BE2C (cell line): Measurements from ENCODE around the gene HES5.

ENCODE experiments used
- DNase-seq: peaks from one replicate; pipeline ENCODE4 v3.0.0-alpha.2; 2020
- H3K27me3 ChIP-seq: fragments of 250-450 bp; sonication (Bioruptor Pico); 2 replicates; pipeline ENCODE4 v1.5.1; 2020; ENCODE audit warnings: mild to moderate bottlenecking
- H3K36me3 ChIP-seq: fragments of 250-450 bp; sonication (Bioruptor Pico); 2 replicates; pipeline ENCODE4 v1.5.1; 2020; ENCODE audit warnings: mild to moderate bottlenecking
- H3K4me1 ChIP-seq: fragments of 250-450 bp; sonication (Bioruptor Pico); 2 replicates; pipeline ENCODE4 v1.5.1; 2020
- H3K4me3 ChIP-seq: 2 replicates; pipeline ENCODE4 v1.5.1; 2011; ENCODE audit warnings: low read depth, low read length
- H3K9me3 ChIP-seq: fragments of 250-450 bp; sonication (Bioruptor Pico); 2 replicates; pipeline ENCODE4 v1.5.1; 2020
- TF ChIP-seq, protein P1 (sequence below): IDR thresholded peaks from 2 replicates; pipeline ENCODE4 v1.5.1; 2012; ENCODE audit warnings: mild to moderate bottlenecking, low read depth, low read length

Gene HES5

DNA sequence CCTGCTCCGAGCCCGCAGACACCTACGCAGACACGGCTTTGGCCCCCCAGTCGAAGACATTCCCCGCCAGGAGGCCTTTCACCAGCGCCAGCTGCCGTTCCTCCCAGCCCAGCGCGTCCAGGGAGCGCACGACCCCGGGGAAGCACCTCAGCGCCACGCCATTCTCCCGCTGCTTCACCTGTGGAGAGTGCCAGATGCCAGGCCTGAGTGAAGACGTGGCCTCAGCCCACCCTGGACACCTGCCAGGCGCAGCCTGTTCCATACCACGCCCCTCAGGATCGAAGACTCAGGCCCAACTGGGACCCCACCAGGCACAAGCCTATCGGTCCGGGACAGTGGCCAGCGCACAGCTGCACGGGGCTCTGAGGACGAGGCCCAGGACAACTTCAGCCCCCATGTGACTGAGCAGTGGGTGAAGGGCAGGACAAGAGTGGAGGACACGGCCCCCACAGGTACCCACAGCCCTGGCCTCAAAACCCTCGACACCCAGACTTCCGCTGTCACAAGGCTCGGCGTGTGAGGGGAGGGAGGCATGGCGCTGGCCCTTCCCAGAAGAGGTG is 17.1 kb downstream of the HES5 start:
- Histone ChIP-seq H3K9me3 (no peaks in the 10 kb centered on the region), H3K4me1 (no peaks in the 10 kb centered on the region), H3K4me3 (no peak overlapping the region), H3K27me3 (no peaks in the 10 kb centered on the region), H3K36me3 (peaks cover 20% of the 10 kb centered on the region)
- TF ChIP-seq, protein P1, sequence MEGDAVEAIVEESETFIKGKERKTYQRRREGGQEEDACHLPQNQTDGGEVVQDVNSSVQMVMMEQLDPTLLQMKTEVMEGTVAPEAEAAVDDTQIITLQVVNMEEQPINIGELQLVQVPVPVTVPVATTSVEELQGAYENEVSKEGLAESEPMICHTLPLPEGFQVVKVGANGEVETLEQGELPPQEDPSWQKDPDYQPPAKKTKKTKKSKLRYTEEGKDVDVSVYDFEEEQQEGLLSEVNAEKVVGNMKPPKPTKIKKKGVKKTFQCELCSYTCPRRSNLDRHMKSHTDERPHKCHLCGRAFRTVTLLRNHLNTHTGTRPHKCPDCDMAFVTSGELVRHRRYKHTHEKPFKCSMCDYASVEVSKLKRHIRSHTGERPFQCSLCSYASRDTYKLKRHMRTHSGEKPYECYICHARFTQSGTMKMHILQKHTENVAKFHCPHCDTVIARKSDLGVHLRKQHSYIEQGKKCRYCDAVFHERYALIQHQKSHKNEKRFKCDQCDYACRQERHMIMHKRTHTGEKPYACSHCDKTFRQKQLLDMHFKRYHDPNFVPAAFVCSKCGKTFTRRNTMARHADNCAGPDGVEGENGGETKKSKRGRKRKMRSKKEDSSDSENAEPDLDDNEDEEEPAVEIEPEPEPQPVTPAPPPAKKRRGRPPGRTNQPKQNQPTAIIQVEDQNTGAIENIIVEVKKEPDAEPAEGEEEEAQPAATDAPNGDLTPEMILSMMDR = no peak
- DNase-seq = no peak

DNA sequence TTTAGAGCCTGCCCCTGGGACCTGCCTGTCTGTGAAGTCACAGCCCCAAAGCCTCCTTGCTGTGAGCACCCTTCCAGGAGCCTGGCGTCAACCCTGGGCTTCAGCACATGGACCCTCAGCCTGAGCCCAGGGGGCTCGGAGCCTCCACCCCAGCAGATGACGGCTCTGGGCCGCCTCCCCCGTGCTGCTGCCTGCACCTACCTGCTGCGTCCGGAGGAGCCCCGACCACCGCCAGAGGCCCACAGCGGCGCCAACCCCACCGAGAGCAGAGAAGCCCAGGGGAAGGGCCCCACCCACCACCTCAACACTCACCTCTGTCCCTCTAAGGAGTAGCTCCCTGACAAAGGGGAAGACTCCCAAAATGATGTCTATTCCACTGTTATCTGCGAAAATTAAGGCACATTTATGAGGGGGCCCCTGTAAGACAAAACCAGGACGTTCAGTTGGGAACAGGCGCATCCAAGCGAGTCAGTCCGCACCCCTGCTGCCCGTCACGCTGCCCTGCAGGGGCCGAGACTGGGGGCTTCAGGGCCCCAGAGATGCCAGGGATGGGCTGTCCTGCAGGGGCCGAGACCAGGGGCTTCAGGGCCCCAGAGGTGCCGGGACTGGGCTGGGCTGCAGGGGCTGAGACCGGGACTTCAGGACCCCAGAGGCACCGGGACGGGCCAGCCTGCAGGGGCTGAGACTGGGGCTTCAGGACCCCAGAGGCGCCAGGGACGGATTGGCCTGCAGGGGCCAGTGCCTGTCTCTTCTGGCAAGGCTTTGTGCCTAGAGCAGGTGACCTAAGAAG is 19.5 kb downstream of the HES5 start:
- DNase-seq = no peak
- TF ChIP-seq, protein P1 = no peak
- peaks cover 9% of the 10 kb centered on the region; the same call in 1 of the 2 replicates for H3K36me3 ChIP-seq
- no peak overlapping the region for H3K4me3 ChIP-seq
- H3K27me3 ChIP-seq = no peaks in the 10 kb centered on the region
- H3K4me1 ChIP-seq = no peaks in the 10 kb centered on the region
- H3K9me3 ChIP-seq = no peaks in the 10 kb centered on the region

DNA sequence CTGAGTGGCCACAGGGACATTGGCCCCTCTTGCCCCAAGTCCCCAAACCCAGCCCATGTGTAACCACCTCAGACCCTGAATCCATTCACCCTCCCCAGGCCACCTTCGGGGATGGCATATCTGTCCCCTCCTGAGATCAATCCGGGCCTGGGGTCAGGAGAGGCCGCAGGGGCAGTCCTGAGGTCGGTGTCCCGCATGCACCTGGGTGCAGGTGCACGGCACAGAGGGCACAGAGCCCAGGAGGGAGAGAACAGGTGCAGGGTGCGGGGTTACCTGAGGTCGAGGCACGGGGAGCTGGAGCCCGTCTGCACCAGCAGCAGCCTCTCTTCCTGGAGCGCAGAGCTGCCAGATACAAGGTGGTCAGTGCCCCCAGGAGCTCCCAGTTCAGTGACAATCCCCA is 20.5 kb downstream of the HES5 start:
- TF ChIP-seq, protein P1 = no peak
- peaks cover 9% of the 10 kb centered on the region; the same call in 1 of the 2 replicates for H3K36me3 ChIP-seq
- no peaks in the 10 kb centered on the region for H3K27me3 ChIP-seq
- no peak overlapping the region for H3K4me3 ChIP-seq
- H3K4me1 ChIP-seq = no peaks in the 10 kb centered on the region
- DNase-seq = no peak
- H3K9me3 ChIP-seq = no peaks in the 10 kb centered on the region

DNA sequence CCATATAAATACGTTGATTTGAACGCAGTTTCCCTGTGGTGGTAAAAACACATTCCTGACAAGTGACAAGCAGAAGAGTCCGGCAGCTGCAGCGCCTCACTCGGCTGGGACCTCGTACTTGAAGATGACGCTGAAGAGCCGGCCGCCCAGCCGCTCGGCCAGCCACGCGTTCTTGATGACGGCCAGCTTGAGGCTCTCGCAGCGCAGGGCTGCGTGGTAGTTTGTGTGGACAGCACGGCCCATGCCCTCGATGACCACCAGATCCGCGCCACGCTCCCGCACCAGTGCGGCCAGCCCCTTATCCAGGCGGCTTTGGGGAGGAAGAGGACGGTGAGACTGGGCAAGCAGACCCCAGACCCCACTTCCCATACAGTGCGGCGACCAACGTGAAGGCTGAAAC is 21.3 kb downstream of the HES5 start:
- peaks cover 5% of the 10 kb centered on the region; the same call in 1 of the 2 replicates for H3K36me3 ChIP-seq
- H3K9me3 ChIP-seq = no peaks in the 10 kb centered on the region
- no peak overlapping the region for H3K4me3 ChIP-seq
- no peak for DNase-seq
- TF ChIP-seq, protein P1 = no peak
- no peaks in the 10 kb centered on the region for H3K27me3 ChIP-seq
- no peaks in the 10 kb centered on the region for H3K4me1 ChIP-seq

DNA sequence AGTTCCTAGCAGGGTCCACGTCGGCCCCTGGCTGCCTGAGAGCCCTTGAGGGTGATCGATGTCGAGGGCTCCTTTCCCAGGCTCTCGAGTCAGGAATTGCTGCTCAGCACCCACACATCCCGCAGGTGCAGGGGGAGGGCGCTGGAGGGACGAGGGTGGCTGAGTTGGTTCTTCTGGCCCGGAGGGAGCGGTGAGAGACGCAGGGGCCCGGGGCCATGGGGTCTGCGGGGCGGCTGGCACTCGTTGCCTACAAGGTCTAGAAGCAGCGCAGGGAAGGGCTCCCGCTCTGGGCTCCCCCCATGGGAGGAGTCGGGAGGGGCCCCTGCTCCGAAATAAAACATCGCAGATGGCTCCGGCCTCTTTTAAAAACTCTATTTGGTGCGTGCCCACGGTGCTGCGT is 21.9 kb downstream of the HES5 start:
- H3K4me3 ChIP-seq = no peak overlapping the region
- no peaks in the 10 kb centered on the region for H3K4me1 ChIP-seq
- H3K36me3 ChIP-seq = no peaks in the 10 kb centered on the region; the same call in 1 of the 2 replicates
- no peaks in the 10 kb centered on the region for H3K9me3 ChIP-seq
- DNase-seq = no peak
- no peaks in the 10 kb centered on the region for H3K27me3 ChIP-seq
- TF ChIP-seq, protein P1 = no peak

DNA sequence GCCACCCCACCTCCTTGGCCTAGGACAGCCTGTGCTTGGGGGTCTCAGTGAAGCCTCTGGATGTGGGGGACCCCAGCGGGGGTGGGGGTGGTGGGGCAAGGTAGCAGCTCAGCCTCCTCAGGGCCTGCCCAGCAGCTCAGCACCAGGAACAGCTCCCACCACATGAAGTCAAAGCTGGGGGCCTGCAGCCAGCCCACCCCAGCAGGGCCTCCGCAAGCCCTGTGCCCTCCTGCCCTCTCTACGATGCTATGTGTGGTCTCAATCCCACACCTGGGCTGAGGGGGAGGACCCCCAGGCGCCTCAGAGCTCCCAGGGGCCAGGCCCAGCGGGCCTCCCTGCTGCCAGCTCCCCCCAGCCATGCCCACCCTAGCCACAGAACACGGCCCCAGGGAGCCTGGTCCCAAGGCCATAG is 22.3 kb downstream of the HES5 start:
- TF ChIP-seq, protein P1 = no peak
- DNase-seq = no peak
- H3K36me3 ChIP-seq = no peaks in the 10 kb centered on the region

More for the DNA sequence above, 22.3 kb downstream of the HES5 start:
- H3K9me3 ChIP-seq = no peaks in the 10 kb centered on the region
- no peak overlapping the region for H3K4me3 ChIP-seq
- H3K4me1 ChIP-seq = no peaks in the 10 kb centered on the region
- no peaks in the 10 kb centered on the region for H3K27me3 ChIP-seq
